GM23338 (cell line): Measurements from ENCODE around the gene CLDN1.

Experiments
- CREB1 ChIP-seq: fragments of 250-450 bp; sonication (Bioruptor Pico); IDR thresholded peaks from 2 replicates; pipeline ENCODE4 v1.5.0; 2020; ENCODE audit warnings: low read depth, mild to moderate bottlenecking, moderate library complexity
- CTCF ChIP-seq, 2 experiments: fragments of 200-600 bp in 1 of 2; sonication (generic) in 1 of 2; conservative IDR thresholded peaks; 2 replicates each; pipeline versions ENCODE4 v1.5.1 to v1.6.1; 2016 to 2017; ENCODE audit warnings: antibody characterized with exemption in 2 of 2, low read depth in 2 of 2, mild to moderate bottlenecking in 2 of 2, moderate library complexity in 1 of 2
- EZH2phosphoT487 ChIP-seq: fragments of 200-600 bp; sonication (generic); IDR thresholded peaks from one replicate; pipeline ENCODE4 v1.8.1; 2018; ENCODE audit warnings: antibody characterized with exemption; ENCODE audit not compliant: unreplicated experiment
- POLR2AphosphoS5 ChIP-seq: IDR thresholded peaks from 2 replicates; pipeline ENCODE4 v1.6.1; 2016; ENCODE audit warnings: antibody characterized with exemption, low read depth

GRCh38 chr3:190265796-190266195, 56.5 kb downstream of the CLDN1 start:
- no peak for TF ChIP-seq CTCF (conservative IDR thresholded peaks at IDR 0.05; ENCODE audit: low read depth in 2 of 2)
- TF ChIP-seq POLR2AphosphoS5: no peak
- no peak for TF ChIP-seq CREB1 (CRISPR knock-in tag)
- TF ChIP-seq EZH2phosphoT487: no peak
